Stimulated activated CD4-positive, alpha-beta T cell treated with anti-CD3 and anti-CD28 coated beads, TNF-alpha, amount 100 ng/mL, for 1 hour (primary cell): ENCODE results near the gene ABI3BP.

ENCODE experiments used
- DNase-seq, 3 donors: peaks; one replicate each; pipeline ENCODE4 v3.0.0-alpha.2; 2020; ENCODE audit warnings: low read depth in 3 of 3, low spot score in 1 of 3

ABI3BP gene

DNA sequence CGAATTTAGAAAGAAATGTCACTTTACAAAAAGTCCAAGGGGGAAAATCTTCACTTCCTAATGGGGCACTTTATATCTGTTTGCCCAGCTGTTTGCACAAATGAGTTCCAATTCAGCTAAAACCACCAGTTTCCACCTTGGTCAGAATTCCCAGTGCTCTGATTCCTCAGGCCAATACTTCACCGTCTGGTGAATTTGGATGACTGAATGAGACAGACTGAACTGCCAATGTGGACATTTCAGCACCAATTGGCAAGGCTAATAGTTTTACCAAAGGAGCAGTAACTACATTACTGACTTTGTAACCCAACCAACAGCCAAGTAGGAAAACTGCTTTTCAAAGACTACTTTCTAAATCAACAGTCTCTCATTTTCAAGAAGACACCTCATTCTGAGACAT is 51.8 kb downstream of the ABI3BP start:
- no peak for DNase-seq

DNA sequence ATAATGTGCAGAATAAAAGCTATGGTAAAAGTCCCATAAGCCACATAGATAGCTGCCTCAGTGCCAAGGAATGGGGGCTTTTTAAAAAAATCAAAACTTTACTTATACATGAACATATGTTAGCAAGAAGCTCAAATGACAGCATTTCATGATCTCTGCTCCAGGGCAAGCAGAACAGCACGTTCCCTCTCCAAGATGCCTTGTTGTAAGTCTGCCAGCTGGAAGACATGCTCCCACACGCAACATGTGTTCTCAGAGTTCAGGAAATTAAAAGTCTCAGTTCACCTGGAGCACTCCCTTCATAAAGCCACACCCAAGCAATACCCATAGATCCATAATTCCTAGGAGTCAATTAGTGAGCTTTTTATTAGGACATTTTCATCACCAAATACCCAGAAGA is 52.2 kb downstream of the ABI3BP start:
- DNase-seq, result no peak

DNA sequence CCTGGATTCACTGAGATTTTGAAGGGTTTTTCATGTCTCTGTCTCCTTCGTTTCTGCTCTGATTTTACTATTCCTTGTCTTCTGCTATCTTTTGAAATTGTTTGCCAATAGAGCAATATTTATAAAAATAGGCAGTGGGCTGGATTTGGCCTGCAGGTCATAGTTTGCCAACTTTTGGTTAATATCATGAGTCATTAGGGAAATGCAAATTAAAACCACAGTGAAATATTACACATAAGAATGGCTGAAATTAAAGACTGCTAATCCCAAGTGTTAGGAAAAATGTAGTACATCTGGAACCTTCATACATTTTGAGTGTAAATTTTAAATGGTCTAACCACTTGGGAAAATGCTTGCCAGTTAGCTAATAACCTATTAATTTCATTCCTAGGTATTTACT is 56.3 kb downstream of the ABI3BP start:
- no peak for DNase-seq

DNA sequence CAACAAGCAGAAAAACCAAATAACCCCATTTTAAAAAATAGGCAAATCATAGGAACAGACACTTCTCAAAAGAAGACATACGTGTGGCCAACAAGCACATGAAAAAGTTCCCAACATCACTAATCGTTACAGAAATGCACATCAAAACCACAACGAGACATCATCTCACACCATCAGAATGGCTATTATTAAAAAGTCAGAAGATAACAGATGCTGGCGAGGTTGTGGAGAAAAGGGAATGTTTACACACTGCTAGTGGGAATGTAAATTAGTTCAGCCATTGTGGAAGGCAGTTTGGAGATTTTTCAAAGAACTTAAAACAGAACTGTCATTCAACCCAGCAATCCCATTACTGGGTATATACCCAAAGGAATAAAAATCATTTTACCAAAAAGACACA is 60.7 kb downstream of the ABI3BP start:
- no peak for DNase-seq

DNA sequence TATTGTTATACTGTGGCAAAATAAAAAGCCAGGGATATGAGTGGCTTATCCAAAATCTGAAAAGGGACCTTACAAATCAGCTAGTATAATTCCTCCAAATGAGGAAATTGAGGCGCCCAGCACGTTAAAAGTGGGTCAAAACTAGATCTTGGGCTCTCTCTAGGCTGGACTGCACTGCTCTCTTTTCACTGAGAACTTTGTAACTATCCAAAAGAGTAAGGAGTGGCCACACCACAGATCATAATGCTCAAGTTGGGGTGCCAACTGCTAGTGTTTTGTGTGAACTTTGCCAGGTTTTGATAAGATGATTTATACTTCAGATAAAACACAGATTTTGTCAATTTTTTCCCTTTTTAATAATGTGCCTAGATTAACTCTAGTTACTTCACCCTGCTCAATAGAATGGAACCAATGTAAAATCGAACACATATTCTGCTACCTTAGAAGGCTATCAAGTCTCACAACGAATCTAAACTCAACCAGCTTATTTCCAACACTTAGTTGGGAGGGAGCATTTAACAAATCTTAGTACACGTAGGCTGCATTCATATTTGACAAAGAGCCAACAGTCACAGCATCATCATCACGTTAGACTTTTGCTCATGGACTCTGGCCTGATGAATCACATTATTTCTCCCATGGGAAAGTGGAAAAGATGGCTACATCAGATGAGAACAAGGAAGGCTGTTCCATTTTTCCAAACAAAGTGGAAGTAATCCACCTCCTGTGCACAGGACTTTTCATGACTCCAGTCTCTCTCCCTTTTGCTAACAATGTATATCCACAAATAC is 64.4 kb downstream of the ABI3BP start:
- no peak for DNase-seq

DNA sequence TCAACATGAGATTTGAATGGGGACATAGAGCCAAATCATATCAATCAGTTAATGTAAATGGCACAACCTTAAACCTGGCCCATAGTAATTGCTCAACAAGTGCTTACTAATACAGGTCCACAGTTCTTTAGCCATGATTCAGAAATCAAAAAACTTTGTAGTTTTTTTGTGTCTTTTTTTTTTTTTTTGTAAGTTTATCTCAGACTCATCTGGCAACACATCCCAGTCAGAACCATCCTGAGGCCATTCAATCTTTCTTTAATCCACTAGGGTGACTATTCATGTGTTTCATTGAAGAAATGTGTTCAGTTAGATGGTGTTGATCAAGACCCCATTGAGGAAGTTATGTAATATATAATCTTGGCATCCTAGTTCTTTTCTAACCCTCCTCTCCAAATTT is 65.4 kb downstream of the ABI3BP start:
- DNase-seq, result no peak

DNA sequence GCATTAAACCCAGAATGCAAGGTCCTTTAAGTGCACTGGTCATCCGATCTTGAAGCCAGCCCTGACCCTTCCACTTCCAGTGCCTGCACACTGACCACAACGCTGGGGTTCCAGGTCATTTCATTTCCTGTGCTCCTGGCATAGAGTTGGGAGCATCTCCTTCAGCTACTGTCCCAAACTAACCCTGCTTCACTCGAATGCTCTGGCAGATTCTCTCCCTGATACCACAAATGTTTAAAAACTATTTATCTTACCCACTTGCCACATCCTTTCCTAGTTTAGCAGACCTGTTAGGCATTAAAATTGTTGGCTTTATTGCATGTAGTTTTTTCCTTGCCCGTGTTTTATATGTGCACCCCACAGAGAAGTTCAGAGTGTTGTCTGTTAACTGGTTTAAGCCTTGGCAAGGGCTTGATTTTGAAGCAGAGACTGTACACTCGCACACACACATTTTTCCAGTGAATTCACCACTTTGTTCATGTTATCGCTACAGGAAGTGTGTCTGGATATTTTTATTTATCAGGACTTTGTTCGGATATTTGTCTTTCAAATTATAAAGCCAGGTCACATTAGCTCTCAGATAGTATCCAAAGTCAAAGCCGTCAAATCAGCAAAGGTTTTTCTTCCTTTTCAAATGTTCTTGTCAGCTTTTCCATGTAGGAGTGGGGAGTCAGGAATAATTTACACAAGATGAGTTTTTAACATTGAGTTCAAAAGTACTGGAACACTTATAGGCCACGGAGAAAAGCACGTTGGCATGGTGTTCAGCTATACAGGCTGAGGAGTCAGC is 77.3 kb downstream of the ABI3BP start:
- DNase-seq, result no peak

DNA sequence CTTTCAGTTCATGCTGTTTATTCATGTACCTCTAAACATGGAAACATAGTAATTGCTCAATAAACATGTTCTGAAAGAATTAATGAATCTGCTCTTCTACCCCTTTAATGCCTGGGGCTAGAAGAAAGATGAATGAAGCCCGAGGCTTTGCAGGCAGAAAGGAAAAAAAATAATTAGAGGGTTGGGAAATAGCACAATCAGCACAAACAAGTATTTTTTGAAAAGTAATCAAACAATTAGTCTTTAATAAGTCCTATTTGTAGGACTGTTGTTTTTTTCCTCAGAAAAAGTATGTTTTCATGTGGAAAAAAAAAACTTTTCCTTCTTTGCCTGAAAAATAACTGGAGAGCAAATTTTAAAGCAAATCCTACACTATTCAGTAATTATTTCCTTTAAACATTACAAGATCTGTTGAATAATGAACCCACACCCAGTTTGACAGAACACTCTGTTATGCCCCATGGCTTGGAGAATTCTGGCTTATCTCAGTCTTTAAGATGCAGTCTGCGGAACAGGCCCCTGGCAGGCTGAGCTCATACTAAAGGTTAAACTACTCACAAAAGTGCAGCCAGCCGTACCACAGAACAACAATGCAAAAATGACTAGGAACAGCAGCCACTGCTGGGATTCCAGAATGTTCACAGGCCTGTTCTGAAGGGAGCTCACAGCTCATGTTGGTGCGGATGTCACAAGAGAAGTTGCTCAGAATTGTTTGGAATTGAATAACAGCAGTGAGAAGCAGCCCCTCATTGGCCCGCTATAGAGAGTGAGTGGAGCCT is 79.2 kb downstream of the ABI3BP start:
- no peak for DNase-seq

DNA sequence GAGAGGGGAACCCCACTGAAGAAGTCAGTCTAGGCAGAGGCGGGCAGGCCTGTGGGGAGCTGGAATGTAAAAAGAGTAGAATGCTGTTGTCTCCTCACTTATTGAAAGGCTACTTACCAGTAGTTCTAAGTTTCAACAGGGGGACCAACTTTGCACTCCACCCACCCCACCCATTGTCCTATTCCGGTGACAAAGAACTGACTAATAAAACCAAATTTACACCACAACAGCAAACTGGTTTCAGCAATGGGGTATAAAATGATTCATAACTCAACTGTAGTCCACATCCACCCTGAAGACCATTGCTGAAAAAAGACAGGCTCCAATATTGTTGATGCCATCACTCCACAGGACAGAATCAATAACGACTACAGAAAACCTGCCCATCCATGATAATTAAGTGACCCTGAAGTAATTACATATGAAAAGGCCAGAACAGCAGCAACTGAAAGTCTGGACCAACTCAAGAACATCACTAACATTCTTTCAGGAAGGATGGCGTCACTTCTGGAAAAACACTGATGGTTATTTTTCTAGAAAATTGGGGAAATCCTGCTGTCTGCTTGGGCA is 80.2 kb downstream of the ABI3BP start:
- no peak for DNase-seq

DNA sequence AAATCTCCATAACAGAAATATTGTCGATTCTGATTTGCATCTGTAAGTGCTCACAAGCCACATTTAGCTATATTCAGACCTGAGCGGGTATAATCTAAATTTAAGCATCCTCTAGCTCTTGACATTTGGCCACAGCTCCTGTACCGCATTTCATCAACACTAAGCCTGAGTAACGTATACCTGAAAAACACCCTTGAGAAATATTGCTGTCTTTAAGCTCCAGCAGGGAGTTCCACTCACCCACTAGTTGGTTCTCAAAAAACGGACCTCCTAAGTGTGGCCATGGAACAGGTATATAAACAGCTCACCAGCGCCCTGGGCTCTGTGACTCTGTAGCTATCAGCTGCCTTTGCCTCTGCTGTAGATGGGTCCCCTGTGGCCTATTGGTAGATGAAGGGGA is 80.7 kb downstream of the ABI3BP start:
- no peak for DNase-seq

DNA sequence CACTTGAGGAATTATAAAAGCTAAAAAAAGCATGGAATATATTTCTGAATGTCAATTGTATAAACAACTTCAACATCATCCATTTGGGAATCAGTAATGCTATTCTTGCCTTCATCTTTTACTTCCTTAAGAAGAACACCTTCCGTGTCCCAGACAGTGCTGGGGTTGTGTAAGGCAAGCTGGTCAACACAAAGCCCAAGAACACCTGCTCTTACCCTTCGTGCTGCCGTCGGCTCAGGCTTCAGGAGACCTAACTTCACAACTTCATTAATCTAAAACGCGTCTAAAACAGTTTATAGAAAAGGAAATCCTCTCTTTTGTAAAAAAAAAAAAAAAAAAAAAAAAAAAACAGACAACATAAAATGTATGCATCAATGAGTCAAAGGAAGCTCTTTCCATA is 81.3 kb downstream of the ABI3BP start:
- DNase-seq, result no peak

DNA sequence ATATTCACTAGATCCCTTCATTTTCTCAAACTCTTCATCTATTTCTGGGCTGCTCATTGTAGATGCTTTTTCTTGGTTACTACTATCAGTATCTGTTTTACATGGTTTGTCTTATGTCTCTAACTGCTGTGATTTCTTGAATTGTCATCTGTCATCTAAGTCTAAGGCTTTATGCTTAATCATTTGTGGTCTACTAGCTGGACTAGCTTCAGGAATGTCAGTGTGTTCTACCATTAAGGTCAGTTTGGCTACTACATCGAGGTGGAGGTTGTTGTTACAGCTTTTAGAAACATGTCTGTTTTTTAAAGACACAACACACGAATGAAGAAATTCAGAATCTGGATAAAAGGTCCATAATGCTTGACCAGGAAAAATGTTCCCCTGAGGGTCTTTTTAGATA is 82.2 kb downstream of the ABI3BP start:
- DNase-seq, result no peak

DNA sequence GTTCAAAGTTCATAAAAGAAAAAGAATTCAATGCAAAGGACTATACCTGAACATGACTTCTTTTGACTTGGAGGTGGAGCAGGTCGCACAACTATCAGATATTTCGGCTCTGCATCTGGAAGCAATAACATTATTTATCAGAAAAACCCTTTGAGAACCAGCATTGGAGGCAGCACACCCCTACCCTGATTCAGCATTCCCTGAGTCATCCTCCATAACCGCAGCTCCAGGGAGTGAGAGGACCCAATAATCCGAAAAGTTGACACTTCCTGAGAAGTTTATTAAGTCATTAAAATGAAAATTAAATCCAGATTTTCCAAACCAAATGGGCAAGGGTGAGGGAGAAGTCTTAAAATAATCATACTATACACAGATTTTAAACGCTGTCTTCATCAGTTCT is 90.6 kb downstream of the ABI3BP start:
- no peak for DNase-seq

DNA sequence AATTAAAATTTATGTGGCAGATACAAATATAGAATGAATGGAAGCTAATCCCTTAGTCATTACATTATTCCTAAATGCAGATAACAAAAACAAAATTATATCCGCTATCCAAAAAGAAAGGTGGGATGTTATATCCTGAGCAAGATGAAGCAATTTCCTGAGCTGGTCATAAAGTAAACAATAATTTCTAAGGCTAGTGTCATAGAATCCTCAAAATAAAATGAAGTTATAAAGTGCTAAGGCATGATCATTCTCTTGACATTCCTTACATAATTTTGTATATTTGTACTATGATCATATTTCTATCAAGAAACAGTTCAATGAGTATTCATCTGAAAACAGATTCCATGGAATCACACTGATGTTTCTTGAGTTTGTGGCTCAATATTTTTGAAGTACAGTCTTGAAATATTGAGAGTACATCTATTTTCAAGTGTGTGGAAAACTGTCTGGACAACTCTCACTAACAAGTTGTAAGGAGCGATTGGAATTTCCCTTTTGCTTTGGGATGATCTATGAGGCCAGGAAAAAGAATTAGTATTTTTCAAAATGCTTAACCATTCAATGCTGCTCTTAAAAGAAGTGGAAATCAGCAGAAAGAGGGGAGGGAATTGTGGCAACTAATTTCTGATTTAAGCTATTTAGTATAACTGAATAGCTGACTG is 92.4 kb downstream of the ABI3BP start:
- no peak for DNase-seq

DNA sequence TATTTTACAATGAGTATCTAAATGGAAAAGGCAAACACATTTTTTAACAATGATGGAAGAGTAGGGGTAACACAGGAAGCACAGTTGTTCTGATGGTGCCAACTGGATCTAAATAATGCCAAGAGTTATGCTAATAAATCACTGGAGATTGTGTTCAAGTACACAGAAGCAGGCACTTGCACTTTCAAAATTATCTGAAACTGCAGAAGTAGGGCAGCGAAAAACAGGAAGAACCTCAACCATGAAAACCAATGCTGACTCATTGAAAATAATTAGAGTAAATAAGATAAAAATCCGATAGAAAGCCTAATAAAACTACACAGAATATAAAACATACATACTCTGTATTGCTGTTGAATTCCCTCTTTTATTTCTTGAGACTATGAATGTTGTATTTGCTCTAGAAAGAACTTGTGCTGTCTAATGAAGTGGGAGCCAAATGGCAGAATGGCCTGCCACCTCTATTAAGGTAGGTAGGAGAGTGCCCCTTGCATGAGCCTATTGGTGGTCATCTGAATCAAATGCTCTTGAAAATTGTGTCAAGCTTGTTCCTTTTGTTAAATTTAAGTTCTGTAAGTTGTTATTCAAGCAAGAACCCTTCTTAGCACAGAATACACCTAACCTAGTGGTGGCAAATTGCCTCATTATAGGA is 93.7 kb downstream of the ABI3BP start:
- DNase-seq, result no peak

DNA sequence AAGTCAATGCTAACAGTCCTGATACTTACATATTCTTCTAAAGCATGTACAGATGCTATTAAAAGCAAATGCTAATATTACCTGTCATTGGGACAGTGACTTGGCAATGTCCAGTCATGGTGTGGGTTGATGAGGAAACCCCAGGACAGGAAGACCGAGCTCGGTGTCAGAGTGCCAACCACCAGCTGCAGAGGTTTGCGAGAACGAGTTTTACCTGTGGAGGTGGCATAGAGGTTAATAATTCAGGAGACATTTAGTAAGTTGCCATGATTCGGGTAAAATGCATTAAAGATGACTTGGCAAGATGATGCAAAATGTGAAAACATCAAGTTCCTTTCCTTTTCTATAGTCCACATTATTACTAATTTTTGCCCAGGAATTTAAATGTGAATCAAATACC is 94.5 kb downstream of the ABI3BP start:
- DNase-seq, result no peak

DNA sequence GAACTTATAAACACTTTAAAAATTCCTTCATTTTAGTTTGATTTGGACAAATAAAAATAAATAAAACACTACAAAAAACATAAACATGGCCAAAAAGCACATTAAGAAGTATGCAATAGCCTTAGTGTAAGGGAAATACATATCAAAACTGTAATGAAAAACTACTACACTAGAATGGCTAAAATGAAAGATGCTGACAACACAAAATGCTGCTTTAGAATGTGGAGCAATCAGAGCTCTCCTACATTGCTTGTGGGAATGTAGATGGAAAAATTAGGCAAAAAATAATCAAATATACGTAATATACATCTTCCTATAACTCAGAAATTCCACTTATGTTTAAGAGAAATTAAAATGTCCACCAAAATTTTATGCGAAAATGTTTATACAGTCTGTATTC is 96.2 kb downstream of the ABI3BP start:
- DNase-seq, result no peak

DNA sequence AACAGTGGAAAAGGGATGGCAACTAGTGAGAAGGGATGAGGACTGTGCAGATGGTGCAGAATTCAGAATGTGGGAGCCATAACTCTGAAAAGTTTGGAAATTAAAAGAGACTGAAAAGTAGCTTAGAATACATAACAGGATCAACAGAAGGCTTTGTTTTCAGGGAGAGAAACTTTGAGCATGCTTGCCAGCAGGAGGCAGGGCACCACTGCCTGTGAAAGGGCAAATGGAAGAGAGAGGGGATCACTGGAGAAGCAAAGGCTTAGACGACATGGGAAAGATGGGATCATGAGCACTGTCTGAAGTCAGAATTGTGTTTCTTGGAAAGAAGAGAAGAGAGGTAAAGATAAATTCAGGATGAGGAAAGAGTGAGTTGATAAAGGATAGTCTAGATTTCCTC is 99.6 kb downstream of the ABI3BP start:
- DNase-seq, result no peak

DNA sequence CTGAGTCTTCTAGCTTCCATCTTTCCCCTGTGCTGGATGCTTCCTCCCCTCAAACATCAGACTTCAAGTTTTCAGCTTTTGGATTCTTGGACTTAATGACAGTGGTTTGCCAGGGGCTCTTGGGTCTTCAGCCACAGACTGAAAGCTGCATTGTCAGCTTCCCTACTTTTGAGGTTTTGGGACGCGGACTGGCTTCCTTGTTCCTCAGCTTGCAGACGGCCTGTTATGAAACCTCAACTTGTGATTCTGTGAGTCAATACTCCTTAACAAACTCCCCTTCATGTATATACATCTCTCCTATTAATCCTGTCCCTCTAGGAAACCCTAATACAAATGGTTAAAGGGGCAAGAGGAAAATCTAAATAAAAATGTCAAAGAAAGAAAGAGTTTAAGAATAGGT is 100.1 kb downstream of the ABI3BP start:
- no peak for DNase-seq

DNA sequence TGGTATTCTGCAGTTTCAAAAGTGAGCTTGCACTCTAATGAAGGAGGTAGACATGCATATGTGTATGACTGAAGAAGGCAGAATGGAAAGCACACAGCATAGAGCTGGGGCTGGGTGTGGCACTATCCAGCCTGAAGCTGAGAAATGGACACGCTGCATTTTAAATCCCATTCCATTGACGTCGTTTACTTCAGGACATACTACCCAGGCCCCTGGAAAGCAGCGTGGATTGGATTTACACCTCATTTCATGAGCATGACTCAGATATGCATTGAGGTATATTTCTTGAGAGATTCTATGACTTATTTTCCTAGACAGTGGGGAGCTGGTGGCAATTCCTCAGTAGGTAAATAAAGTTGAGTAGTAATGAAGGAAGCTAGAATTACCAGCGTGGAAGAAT is 101.4 kb downstream of the ABI3BP start:
- DNase-seq, result no peak

DNA sequence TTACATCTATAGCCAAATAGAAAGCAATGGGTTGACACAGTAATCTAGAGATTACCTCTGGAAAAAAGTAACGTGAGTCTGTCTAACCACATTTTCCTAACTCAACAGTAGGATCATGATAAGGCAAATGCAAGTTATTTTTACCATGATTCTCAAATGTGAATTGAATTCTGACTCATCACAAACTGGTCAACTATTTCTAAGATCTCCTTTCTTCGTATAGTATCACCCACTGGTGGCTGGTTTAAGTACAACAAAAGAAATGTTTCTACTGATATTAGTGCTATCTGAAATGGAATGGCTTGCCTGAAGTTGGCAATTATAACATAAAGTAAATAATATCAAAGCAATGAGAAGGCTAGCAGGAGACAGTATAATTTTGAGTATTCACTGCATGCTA is 102.2 kb downstream of the ABI3BP start:
- DNase-seq, result no peak
